Endodermal cell (in vitro differentiated cells): ENCODE data around the gene WSB1. TPM values are rescaled to one million over a fixed set of nuclear protein-coding genes. Genes with fewer than 3 reads are reported as not detected.

ENCODE experiments used
- DNase-seq: peaks from one replicate; pipeline ENCODE4 v3.0.0-alpha.2; 2017
- H3K27ac ChIP-seq: 2 replicates; pipeline ENCODE4 v1.5.1; 2013; ENCODE audit warnings: mild to moderate bottlenecking, low read depth, low read length, moderate library complexity
- H3K27me3 ChIP-seq: 2 replicates; pipeline ENCODE4 v1.6.1; 2013; ENCODE audit warnings: mild to moderate bottlenecking, low read length, moderate library complexity; ENCODE audit not compliant: insufficient read depth, control insufficient read depth, poor library complexity, severe bottlenecking
- H3K36me3 ChIP-seq: 2 replicates; pipeline ENCODE4 v1.7.0; 2013; ENCODE audit warnings: mild to moderate bottlenecking, low read length, moderate library complexity; ENCODE audit not compliant: control insufficient read depth, insufficient read depth
- H3K4me1 ChIP-seq: one replicate; pipeline ENCODE4 v1.7.0; 2013; ENCODE audit warnings: low read length; ENCODE audit not compliant: control insufficient read depth, insufficient read depth
- H3K4me3 ChIP-seq: 2 replicates; pipeline ENCODE4 v1.5.1; 2013; ENCODE audit warnings: mild to moderate bottlenecking, low read length, moderate library complexity
- H3K9ac ChIP-seq: 2 replicates; pipeline ENCODE4 v1.6.1; 2013; ENCODE audit warnings: mild to moderate bottlenecking, low read length, moderate library complexity; ENCODE audit not compliant: poor library complexity, severe bottlenecking; ENCODE audit errors: extremely low read depth
- H3K9me3 ChIP-seq: 2 replicates; pipeline ENCODE4 v1.6.1; 2013; ENCODE audit warnings: mild to moderate bottlenecking, low read length, moderate library complexity; ENCODE audit not compliant: control insufficient read depth
- H3K27ac Mint-ChIP-seq: 2 replicates; pipeline ENCODE4 v1.8.0; 2020; ENCODE audit warnings: mixed read lengths
- H3K27me3 Mint-ChIP-seq: 2 replicates; pipeline ENCODE4 v1.8.0; 2021; ENCODE audit warnings: mild to moderate bottlenecking, mixed read lengths; ENCODE audit not compliant: insufficient read depth
- H3K36me3 Mint-ChIP-seq: 2 replicates; pipeline ENCODE4 v1.8.0; 2020; ENCODE audit warnings: low read depth, mixed read lengths
- H3K4me1 Mint-ChIP-seq: 2 replicates; pipeline ENCODE4 v1.8.0; 2020; ENCODE audit warnings: mixed read lengths
- H3K4me3 Mint-ChIP-seq: 2 replicates; pipeline ENCODE4 v1.8.0; 2020; ENCODE audit warnings: mild to moderate bottlenecking, moderate library complexity, mixed read lengths
- H3K9me3 Mint-ChIP-seq: 2 replicates; pipeline ENCODE4 v1.8.0; 2020; ENCODE audit warnings: mild to moderate bottlenecking, mixed read lengths
- CTCF ChIP-seq: fragments of 200-600 bp; sonication (generic); conservative IDR thresholded peaks from 2 replicates; pipeline ENCODE4 v1.5.0; 2021; ENCODE audit warnings: antibody characterized with exemption, mild to moderate bottlenecking
- WGBS, 2 experiments: methylation state at CpG; one replicate each; pipeline versions ENCODE4 v1.1.5 to v1.1.7; 2013; ENCODE audit warnings: missing lambda C conversion rate in 2 of 2, mixed read lengths in 1 of 2; ENCODE audit not compliant: insufficient coverage in 1 of 2, insufficient read length in 1 of 2; 5-methylcytosine and 5-hydroxymethylcytosine counted together
- total RNA-seq, 2 donors: library from RNA; stranded (reverse); fragmentation: NEBNext Ultra II Directional in 1 of 2; extraction: Animal tissue kit (Norgen Biotek cat#: 25700) in 1 of 2; gene quantifications; 2 replicates in 1 of 2; 3 replicates in 1 of 2; pipeline ENCODE4 v1.2.1, GENCODE V29; 2021

WSB1 gene
- total RNA-seq, 2 donors from 2014 or later: 236 to 270 TPM

- TF ChIP-seq CTCF: no peak
- Histone ChIP-seq H3K27ac (no peak overlapping the region), H3K4me1 (no peaks in the 10 kb centered on the region), H3K9ac (no peak overlapping the region), H3K4me3 (no peak overlapping the region), H3K27me3 (no peaks in the 10 kb centered on the region), H3K36me3 (peaks cover 35% of the 10 kb centered on the region), H3K9me3 (no peaks in the 10 kb centered on the region)
- WGBS, 2 experiments: 96 to 100% methylated on average over 2 to 4 of the region's 4 CpGs
- Mint-ChIP-seq H3K4me1 (peaks cover 10% of the 10 kb centered on the region), H3K27ac (no peak overlapping the region), H3K4me3 (no peak overlapping the region), H3K36me3 (peaks cover 36% of the 10 kb centered on the region), H3K9me3 (no peaks in the 10 kb centered on the region), H3K27me3 (no peaks in the 10 kb centered on the region)
- DNase-seq: no peak
These were observed 25.8 kb downstream of the WSB1 start for GRCh38 chr17:27319541-27320221.

GRCh38 chr17:27320222-27320560 is 26.3 kb downstream of the WSB1 start:
- H3K27ac ChIP-seq: no peak overlapping the region
- H3K36me3 ChIP-seq: peaks cover 30% of the 10 kb centered on the region
- Mint-ChIP-seq H3K4me3 (no peak overlapping the region), H3K9me3 (no peaks in the 10 kb centered on the region), H3K36me3 (peaks cover 31% of the 10 kb centered on the region), H3K27ac (no peak overlapping the region), H3K4me1 (peaks cover 10% of the 10 kb centered on the region), H3K27me3 (no peaks in the 10 kb centered on the region)
- TF ChIP-seq CTCF: no peak
- 95 to 100% methylated on average over 3 to 4 of the region's 4 CpGs for WGBS, 2 experiments
- H3K9me3 ChIP-seq: no peaks in the 10 kb centered on the region
- H3K4me1 ChIP-seq: no peaks in the 10 kb centered on the region
- H3K4me3 ChIP-seq: no peak overlapping the region
- no peak overlapping the region for H3K9ac ChIP-seq
- no peaks in the 10 kb centered on the region for H3K27me3 ChIP-seq
- DNase-seq: no peak

- no peak for DNase-seq
- Histone ChIP-seq H3K27ac (no peak overlapping the region), H3K36me3 (peaks cover 18% of the 10 kb centered on the region), H3K4me1 (no peaks in the 10 kb centered on the region), H3K9me3 (no peaks in the 10 kb centered on the region), H3K4me3 (no peak overlapping the region), H3K9ac (no peak overlapping the region), H3K27me3 (no peaks in the 10 kb centered on the region)
- Mint-ChIP-seq H3K36me3 (peaks cover 20% of the 10 kb centered on the region), H3K4me3 (no peak overlapping the region), H3K27me3 (no peaks in the 10 kb centered on the region), H3K27ac (no peak overlapping the region), H3K9me3 (no peaks in the 10 kb centered on the region), H3K4me1 (peaks cover 10% of the 10 kb centered on the region)
- 81 to 100% methylated on average over 1 to 2 of the region's 2 CpGs for WGBS, 2 experiments
- TF ChIP-seq CTCF: no peak
These were observed 27.5 kb downstream of the WSB1 start for GRCh38 chr17:27321372-27321771.
